Brain pericyte (primary cell): Measurements from ENCODE around the gene KIF5A.
"Not testable (repeated sequence)": the region's sequence is repeated elsewhere in the genome, so short reads cannot be mapped to it uniquely, and the experiment has no call there.

ENCODE experiments used
- DNase-seq: peaks from one replicate; pipeline ENCODE4 v3.0.0-alpha.2; 2012; ENCODE audit warnings: low read depth, low spot score

The KIF5A gene

GRCh38 chr12:57584050-57584449 is 34.2 kb downstream of the KIF5A start:
- DNase-seq: no peak

DNA sequence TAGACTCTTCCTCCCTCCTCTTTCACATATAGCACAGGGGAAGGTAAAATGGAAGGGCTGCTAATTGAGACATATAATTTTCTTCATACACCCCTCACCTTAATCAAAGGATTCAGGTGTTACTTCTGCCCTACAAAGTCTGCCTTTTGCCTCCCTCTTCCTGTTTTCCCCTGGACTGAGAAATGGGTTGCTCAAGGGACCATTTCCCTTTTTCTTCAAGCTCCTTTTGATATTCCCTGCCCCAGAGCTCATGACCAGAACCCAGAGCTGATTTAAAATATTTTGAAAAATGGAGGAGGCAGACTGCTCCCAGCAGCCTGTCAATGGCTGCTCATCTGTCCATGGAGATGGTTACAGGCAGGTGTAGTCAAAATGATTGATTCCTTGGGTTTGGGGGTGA is 34.8 kb downstream of the KIF5A start:
- DNase-seq: no peak

- DNase-seq: no peak
Measured at GRCh38 chr12:57585156-57585555, 35.3 kb downstream of the KIF5A start.

- DNase-seq: no peak
Measured at GRCh38 chr12:57586128-57586527, 36.3 kb downstream of the KIF5A start.

GRCh38 chr12:57586832-57587429 is 37.1 kb downstream of the KIF5A start:
- no peak for DNase-seq

DNA sequence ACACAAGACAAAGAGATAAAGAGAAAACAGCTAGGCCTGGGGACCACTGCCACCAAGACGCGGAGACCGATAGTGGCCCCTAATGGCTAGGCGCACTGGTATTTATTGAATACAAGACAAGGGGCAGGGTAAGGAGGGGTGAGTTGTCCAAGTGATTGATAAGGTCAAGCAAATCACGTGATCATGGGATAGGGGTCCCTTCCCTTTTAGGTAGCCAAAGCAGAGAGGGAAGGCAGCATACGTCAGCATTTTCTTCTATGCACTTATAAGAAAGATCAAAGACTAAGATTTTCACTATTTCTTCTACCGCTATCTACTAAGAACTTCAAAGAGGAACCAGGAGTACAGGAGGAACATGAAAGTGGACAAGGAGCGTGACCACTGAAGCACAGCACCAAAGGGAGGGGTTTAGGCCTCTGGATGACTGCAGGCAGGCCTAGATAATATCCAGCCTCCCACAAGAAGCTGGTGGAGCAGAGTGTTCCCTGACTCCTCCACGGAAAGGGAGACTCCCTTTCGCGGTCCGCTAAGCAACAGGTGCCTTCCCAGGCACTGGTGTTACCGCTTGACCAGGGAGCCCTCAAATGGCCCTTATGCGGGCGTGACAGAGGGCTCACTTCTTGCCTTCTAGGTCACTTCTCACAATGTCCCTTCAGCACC is 39.2 kb downstream of the KIF5A start:
- not testable (repeated sequence) for DNase-seq

DNA sequence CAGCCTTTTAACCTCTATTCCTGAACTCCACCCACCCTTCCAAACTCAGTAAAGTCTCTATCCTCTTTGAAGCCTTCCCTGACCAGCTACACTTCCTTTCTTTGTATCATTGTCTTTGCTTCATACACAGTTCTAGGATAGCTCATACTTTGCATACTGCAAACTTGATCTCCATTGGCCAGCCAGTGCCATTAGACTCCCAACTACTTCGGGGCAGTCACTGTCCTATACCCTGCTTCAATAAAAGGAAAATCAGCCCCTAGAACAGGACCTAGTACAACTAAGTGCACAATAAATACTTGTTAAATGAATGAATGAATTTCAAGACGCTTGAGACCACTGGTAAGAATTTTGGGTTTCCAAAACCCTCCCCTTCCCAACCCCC is 40.6 kb downstream of the KIF5A start:
- no peak for DNase-seq

DNA sequence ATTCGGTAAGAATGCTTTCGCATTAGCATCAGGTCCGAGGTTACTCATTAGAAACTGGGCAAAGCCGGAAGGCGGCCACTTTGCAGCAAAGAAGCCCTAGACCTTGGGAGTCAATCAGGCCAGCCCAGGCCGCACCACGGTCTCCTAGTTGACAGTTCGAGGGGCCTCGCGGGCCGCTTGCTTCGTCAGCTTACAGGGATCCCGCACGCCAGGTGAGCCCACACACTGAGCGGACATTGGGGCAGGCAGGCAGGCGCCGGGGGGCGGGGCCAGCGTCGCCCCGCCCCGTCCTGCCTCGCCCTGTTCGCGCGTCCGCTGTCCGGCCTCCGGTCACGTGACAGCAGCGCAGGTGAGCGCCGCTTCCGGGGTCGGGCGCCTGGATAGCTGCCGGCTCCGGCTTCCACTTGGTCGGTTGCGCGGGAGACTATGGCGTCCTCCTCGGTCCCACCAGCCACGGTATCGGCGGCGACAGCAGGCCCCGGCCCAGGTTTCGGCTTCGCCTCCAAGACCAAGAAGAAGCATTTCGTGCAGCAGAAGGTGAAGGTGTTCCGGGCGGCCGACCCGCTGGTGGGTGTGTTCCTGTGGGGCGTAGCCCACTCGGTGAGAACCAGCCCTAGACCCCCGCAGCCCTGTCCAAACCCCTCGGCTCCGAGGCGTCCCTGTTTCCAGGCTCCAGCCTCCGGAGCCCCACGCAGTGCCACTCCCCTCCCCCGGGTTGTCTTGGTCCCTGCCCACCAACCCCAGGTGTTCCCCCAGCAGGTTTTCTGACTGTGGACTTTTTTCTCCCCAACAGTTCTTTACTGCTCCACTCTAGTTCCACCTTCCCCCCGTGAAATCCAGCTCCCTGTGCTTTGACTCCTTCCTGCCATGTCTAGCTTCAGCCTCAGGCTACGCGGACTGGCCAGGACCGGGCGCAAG is 41.3 kb downstream of the KIF5A start, which contains the start of gene PIP4K2C:
Gene PIP4K2C (plus strand): TSS at position 329 of the 918 bp plus-strand sequence. CDS start 98 bp downstream, at position 427.
- no peak for DNase-seq

DNA sequence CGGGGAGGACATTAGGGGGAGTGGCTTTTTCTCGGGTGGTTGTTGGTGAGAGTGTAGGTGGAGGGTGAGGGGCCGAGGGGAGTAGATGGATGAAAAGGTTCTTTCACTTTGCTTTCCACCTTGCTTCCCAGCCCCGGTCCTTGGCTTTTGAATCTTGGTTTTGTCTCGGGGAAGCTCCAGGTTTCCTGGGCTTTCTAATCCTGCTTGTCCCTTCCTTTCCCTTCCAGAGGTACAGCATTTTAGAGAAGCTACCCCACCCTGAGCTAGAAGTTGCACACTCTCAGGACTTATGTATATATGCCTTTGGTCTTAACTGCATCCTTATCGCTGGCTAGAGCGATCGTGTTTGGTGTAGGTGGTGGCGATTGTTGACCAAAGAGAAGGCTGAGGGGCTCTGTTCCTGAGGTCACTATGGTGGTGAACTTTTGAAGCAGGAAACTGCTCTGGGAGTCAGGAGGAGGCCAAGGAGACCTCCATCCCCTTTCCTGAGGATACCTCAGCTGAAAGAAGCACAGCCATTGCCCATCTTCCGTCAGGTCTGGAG is 42.0 kb downstream of the KIF5A start:
- DNase-seq: no peak

- DNase-seq: no peak
Measured at GRCh38 chr12:57592551-57593165, 42.8 kb downstream of the KIF5A start.

GRCh38 chr12:57593187-57593586 is 43.3 kb downstream of the KIF5A start:
- DNase-seq: no peak

- no peak for DNase-seq
Measured at GRCh38 chr12:57600395-57600794, 50.6 kb downstream of the KIF5A start.

GRCh38 chr12:57602544-57602943 is 52.7 kb downstream of the KIF5A start:
- DNase-seq: no peak

DNA sequence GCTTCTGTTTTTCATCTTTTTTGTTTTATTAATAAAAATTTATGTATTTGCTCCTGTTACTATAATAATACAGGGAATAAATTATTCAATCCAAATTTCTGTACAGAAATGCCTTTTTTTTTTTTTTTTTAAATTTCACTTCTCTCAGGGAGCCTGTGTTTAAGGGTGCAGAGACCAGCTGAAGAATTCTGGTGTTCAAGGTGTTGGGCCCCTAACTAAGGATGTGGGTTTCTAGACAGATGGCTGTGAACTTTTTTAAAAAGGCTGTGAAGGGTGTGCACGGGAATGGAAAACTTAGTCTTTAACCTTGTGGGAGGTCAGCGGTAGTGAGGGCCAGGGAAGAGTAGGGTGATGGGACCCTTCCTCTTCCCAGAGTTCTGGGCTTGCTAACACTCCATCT is 53.5 kb downstream of the KIF5A start:
- DNase-seq: no peak

DNA sequence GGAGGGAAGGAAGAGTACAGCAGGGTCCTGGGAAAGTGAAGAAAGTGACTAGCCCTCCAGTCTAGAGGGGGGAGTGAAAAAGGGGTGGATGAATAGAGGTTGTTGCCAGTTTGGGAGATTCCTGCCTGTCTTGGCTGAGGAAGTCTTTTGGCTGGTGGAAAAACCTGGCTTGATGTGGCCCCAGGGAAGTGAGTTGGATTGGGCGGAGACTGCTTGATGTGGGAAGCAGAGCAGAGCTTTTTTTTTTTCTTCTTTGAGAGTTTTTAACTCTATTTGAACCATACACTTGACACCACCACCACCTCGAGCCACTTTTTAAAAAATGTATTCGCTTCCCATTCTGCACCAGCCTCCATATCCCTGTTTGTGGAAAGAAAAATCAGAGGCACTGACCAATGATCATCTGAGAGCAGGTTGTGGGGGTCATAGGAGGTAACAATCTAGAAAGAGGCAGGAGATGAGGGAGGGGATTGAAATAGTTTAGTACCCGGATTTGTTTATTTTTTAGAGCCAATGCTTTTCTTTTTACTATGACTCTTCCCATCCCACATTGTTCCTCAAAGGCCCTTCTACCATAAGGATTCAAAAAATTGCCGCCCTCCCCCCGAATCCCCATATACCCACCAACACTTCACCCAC is 54.1 kb downstream of the KIF5A start:
- no peak for DNase-seq

DNA sequence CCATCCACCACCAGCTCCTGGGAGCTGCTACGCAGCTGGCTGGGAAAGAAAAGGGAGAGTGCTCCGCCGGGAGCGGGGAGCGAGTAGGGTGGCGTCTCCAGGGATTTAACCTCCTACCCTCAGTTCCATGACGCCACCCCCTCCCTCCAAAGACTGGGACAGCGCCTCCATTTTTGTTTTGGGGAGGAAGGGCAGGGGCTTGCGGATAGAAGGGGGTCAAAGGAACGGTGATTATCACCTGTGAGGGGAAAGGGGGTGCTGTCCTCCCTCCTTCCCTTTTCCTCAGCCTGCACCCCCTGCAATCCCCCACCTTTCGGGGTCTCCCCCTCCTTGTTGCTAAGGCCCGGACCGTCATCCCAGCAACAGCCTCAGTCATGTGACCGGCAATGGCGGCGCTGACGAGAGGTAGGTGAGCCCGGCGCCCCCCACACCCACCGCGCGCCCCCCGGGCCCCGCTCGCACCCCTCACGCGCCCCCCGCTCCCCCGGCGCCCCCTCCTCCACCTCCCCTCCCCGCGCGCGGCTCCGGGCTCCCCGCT is 54.7 kb downstream of the KIF5A start, which contains the start of gene DTX3:
Gene DTX3 (plus strand): TSS at position 371 of the 538 bp plus-strand sequence. CDS start 1,694 bp downstream, outside the sequence.
- DNase-seq: no peak

DNA sequence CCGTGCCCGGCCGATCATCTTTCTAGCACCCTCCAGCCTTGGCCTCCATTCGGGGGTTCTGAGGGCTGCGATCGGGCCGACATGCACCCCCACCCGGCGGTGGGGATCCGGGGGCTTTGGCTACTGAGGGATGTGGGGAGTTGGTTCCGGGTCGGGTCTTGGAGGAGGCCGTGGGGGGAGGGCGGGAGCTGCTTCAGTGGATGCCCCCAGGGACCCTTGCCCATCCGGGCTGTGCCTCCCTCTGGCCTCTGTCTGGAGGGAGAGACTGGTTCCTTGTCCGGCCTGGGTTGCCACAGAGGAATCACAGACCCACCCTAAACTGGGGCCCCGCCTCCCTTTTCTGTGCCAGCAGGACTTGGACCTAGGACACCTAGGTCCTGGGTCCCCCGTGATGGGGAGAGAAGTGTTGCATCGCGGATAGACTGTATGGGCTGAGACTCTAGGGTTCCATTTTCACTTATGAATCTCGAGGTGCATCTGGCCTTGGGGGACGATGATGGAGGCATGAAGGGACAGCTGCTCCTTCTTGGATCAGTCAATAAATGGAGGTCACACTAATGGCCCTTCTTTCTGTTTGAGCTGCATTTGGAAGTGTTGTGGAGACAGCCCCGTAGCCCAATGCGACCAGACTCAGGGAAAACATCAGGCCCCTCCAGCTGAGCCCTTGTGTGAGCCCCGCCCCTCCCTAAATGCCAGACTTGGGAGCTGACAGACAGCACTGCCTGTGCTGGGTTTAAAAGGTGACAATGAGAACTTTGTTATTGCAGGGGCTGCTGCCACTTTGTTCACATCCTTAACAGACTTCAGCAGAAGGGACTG is 55.4 kb downstream of the KIF5A start:
- no peak for DNase-seq

DNA sequence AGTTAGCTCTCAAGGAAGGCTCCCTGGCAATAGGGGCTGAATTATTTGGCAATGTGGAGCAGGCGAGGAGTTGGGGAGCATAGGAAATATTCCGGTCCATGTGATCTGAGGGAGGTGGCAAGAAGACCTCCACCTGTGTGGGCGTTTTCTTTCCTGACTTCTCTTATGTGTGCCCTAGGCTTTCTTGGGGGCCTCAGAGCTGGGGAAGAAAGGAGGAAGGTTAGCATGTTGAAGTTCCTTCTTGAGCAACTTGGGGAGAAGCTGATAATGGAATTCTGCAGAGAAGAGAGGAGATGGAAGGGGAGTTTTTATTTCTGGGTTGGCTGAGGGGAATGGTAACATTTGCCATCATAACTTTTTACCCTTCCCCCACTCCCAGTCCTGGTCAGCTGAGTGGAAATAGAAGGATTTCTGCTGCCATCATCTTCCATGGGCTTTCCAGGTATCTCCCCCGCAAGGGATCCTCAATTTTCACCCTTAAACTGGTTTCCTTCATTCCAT is 56.0 kb downstream of the KIF5A start:
- no peak for DNase-seq

DNA sequence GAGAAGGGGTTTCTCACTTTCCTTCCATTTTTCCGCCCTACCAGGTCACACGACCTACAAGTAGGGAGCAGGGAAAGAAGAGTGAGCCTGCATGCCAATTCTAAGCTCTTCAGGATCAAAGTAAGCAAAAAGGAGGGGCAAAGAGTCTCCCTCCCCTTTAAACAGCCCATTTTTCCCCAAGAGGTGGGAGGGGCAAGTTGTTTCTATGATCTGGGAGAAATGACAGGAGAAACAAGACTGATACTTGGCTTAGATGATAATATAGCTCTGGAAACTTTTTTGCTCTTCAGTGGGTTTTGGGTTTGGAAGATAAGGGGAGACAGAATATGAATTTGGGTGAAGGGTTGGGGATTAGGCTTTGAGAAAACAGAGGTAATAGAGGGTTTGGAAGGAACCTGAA is 56.6 kb downstream of the KIF5A start:
- DNase-seq: no peak

DNA sequence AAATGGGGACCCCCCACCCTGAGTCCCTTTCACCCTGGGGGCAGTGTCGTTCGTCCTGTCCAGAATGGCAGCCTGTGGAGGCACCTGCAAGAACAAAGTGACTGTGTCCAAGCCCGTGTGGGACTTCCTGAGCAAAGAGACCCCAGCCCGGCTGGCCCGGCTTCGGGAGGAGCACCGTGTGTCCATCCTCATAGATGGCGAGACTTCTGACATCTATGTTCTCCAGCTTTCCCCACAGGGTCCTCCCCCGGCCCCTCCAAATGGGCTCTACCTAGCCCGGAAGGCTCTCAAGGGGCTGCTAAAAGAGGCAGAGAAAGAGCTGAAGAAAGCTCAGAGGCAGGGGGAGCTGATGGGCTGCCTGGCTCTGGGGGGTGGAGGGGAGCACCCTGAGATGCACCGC is 57.0 kb downstream of the KIF5A start:
- DNase-seq: no peak
